Left colon (tissue), 2 donors: Measurements from ENCODE around the gene PFKFB3. TPM values are rescaled to one million over a fixed set of nuclear protein-coding genes. Genes with fewer than 3 reads are reported as not detected.
"Not testable (repeated sequence)": the region's sequence is repeated elsewhere in the genome, so short reads cannot be mapped to it uniquely, and the experiment has no call there.

Experiments used
- ATAC-seq: fragments of 200-7000 bp; cut with Tn5 transposase; one replicate; pipeline ENCODE4 v1.9.1; 2020; ENCODE audit warnings: mild to moderate bottlenecking, moderate library complexity
- DNase-seq, 2 donors: peaks; one replicate each; pipeline ENCODE4 v3.0.0-alpha.2; 2020
- intact Hi-C, 2 donors: fragments of 100-400 bp; cut with DNase I in 1 of 2; cut with micrococcal nuclease in 1 of 2; formaldehyde crosslinking; loops; one replicate each; pipeline versions ENCODE4 v1.11.2 to v1.14.0; 2022; cut with DNase I, micrococcal nuclease
- long read RNA-seq: library from polyadenylated mRNA; unstranded; transcript quantifications from one replicate; pipeline ENCODE4 v2.0.0, GENCODE V29; 2021
- total RNA-seq, 2 donors: library from RNA; stranded (reverse); fragmentation: NEBNext Ultra II Directional; extraction: Animal tissue kit (Norgen Biotek cat#: 25700); gene quantifications; one replicate each; pipeline ENCODE4 v1.2.1, GENCODE V29; 2021
- donor health status: DM: no; HTN: no; CAD: no.
- donor health status: DM: yes; HTN: yes; CAD: no.

PFKFB3 gene
- 10 to 100 TPM; 19.1 to 20.2 TPM for total RNA-seq
- long read RNA-seq, partial matches to known transcripts = 4 of 11 reads
- long read RNA-seq, other reads (novel, unspliced or antisense) = 7 of 11 reads

- DNase-seq (peak; percentile 93 to 95), ATAC-seq (peak; percentile 86)
- intact Hi-C loops = loop anchor here in 1 of 2 donors (5.0 to 10.0 kb wide), 2 partner anchors 78 to 199 kb away; no protein-coding TSS in a partner anchor
Measured at GRCh38 chr10:6202684-6203330, at the start of gene PFKFB3. Gene PFKFB3 (plus strand): TSS chr10:6202932. CDS start chr10:6203261, 329 bp downstream.

GRCh38 chr10:6153845-6154244 is 48.9 kb upstream of the PFKFB3 start:
- DNase-seq = no peak
- no peak for ATAC-seq
- intact Hi-C loops = no loop called here

- ATAC-seq (no peak), DNase-seq (no peak)
- intact Hi-C loops = no loop called here
Measured at GRCh38 chr10:6154566-6154965, 48.2 kb upstream of the PFKFB3 start.

- no peak for ATAC-seq
- DNase-seq = no peak
Measured at GRCh38 chr10:6158276-6158675, 44.5 kb upstream of the PFKFB3 start.

DNA sequence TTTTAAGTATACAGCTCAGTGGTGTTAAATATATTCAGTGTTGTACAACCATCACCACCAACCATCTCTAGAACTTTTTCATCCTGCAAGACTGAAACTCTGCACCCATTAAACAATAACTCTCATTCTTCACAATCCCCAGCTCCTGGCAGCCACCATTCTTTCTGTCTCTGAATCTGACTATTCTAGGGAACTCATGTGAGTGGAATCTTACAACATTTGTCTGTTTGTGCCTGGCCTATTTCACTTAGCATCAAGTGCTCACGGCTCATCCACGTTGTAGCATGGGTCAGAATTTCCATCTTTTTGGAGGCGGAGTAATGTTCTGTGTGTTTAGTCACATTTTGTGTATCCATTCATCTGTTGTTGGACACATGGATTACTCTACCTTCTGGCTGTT is 40.8 kb upstream of the PFKFB3 start:
- ATAC-seq (no peak), DNase-seq (no peak)
- intact Hi-C loops = no loop called here

More at GRCh38 chr10:6158276-6158675, 44.5 kb upstream of the PFKFB3 start:
- intact Hi-C loops = no loop called here

DNA sequence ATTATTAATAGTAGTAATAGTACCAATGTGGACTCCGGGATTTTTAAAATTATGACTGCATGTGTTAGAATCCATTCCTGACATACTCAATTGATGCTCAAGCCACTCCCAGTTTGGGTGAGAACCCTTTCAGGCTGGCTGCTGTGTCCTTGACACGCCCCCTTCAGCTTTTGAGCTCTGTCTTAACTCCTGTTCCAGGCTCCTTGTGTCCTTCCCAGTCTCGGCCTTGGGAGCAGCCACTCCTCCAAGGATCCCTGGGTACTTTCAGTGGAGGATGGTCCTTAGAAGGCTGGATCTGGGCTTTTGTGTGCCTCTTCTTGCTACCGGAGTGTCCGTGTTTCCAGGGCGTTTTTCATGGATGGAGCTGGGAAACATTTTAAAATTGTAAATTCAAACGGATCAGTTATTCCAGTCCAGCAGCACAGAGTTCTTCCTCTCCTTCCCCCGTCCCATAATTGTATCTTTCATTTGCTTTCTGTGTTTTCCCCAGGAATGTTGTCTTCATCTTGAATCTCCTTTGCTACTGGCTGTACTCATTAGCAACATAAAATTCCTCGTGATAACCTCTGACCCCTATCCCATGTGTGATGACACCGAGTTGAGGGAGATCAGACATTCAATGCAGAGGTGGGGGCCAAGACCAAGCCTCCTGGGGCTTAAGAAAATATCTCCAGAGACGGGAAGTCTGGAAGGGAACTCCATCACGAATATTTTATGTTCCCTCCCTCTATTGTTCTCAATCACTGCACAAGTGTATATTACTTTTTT is 40.0 kb upstream of the PFKFB3 start:
- no peak for DNase-seq
- ATAC-seq = no peak
- intact Hi-C loops = no loop called here

DNA sequence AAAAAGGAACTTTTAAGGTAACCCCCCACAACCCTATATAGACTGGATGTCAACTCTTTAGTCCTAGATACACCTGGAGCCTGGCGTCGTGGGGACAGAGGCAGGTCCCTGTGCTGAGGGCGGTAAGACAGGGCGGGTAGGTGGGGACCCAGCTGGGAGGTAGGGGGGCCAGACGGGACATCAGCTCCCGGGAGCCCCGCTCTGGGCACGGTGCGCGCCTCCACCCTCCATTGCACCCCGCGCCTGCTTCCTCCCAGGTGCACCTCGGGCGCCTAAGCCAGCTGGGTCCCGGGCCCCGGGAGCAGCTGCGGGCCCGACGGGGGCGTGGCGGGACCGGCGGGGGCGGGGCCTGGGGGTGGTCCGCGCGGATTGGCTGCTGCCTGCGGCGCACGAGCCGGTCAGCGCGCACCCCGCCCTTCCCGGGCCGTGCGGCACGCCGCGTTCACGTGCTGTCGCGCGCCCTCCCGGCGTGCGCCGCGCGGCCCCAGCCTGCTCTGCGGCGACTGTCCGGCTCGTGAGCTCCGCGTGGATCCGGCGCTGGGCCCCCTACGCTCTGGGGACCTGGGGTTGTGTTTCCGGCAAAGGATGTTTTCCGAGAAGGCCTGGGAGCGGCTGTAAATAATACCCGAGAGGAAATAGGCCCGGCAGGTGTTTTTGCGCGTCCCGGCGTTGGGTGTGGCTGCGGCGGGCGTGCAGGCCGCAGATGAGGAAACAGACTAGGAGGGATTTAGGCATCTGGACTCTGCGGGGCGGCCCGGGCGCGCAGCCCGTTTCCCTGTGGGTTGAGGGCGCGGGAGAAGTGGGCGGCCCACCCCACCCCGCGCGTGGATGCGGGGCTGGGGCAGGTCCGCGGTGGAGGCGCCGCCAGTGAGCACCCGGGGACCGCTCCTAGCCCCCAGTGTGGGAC is 39.1 kb upstream of the PFKFB3 start:
- intact Hi-C loops = no loop called here
- peak; percentile 93 to 94 for DNase-seq

DNA sequence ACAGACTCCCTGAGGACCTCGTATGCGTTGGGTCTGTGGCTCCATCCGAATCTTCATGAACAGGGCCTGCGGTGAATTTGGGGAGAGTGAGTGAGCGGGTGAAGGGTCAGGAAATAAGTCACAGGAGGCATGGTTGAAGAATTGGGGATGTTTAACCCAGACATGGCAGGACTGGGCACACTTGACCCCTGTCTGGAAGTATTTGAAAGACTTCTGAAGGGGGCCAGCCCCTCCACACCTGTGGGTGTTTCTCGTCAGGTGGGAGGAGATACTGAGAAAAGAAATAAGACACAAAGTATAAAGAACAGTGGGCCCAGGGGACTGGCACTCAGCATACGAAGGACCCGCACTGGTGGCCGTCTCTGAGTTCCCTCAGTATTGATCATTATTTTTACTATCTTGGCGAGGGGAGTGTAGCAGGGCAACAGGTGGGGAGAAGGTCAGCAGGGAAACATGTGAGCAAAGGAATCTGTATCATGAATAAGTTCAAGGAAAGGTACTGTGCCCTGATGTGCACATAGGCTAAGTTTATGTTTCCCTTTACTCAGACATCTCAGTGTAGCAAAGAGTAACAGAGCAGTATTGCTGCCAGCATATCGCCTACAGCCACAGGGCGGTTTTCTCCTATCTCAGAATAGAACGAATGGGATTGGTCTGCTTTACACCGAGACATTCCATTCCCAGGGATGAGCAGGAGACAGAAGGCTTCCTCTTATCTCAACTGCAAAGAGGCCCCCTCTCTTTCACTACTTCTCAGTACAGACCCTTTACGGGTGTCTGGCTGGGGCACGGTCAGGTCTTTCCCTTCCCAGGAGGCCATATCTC is 38.2 kb upstream of the PFKFB3 start:
- intact Hi-C loops = no loop called here
- DNase-seq (no peak), ATAC-seq (no peak)

More for the DNA sequence above, 39.1 kb upstream of the PFKFB3 start:
- ATAC-seq = peak; percentile 95

DNA sequence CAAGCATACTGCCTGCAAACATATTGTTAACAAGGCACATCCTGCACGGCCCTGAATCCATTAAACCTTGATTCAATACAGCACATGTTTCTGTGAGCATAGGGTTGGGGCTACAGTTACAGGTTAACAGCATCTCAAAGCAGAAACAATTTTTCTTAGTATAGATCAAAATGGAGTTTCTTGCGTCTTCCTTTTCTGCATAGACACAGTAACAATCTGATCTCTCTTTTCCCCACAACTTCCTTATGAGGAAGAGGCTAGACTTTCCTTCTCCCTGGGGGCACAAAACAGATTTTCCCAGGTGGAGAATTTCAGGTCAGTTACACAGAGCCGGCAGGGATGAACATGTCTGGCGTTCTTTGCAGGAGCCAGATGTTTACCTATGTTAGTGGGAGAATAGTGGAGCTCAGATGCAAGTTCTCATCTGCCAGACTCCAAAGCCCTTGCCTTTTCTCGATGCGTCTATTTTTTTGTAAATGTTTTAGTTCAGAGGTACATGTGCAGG is 37.5 kb upstream of the PFKFB3 start:
- DNase-seq = no peak
- intact Hi-C loops = no loop called here
- ATAC-seq = no peak

GRCh38 chr10:6165933-6166332 is 36.8 kb upstream of the PFKFB3 start:
- DNase-seq, intact Hi-C loops, ATAC-seq: not testable (repeated sequence)

DNA sequence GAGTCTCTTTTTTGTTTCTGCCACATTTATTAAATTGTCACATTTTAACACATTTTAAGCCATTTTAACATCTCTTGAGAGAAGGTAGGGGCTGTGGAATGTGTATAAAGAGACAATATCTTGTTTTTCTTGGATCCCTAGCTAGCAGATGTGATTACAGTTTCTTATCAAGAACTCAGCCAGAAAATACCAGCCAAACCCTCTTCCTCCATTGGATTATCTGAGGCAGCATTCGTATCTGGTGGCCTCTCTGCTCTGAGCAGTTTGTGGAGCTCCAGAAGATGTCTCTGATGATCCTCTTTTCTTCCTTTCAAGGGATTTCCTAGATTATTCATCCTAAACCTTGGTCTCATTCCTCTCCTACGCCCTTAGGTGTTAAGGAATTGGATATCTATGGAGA is 35.3 kb upstream of the PFKFB3 start:
- intact Hi-C loops = no loop called here
- no peak for DNase-seq
- no peak for ATAC-seq

GRCh38 chr10:6168084-6168483 is 34.6 kb upstream of the PFKFB3 start:
- intact Hi-C loops = no loop called here
- ATAC-seq = no peak
- no peak for DNase-seq

DNA sequence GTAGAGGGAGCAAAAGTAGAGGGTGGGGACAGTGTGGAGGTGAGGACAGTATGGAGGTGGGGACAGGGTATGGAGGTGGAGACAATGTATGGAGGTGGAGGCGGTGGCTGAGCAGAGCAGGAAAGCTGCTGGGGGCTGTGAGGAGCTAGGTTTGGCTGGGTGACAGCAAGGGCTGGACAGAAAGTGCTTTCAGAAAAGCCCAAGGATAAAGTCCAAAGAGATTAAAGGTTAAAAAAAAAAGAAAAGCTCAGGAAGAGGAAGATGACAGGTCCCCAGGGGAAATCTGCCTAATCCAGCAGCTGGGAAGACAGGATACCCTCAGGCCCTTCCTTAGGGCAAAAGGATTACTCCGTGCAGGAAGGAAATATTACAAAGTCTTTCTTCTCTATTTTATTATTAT is 32.1 kb upstream of the PFKFB3 start:
- DNase-seq (peak in 1 of 2 donors; percentile 66), ATAC-seq (peak; percentile 85)
- intact Hi-C loops = no loop called here

- intact Hi-C loops = no loop called here
- peak; percentile 32 to 59 for DNase-seq
- ATAC-seq = no peak
Measured at GRCh38 chr10:6171881-6172695, 30.6 kb upstream of the PFKFB3 start.

- DNase-seq (peak in 1 of 2 donors; percentile 37), ATAC-seq (no peak)
- intact Hi-C loops = no loop called here
Measured at GRCh38 chr10:6173203-6173602, 29.5 kb upstream of the PFKFB3 start.

GRCh38 chr10:6174201-6174874 is 28.4 kb upstream of the PFKFB3 start:
- no peak for ATAC-seq
- DNase-seq = no peak
- intact Hi-C loops = no loop called here
